TTC549 (cell line): ENCODE data around the gene TPP2.

ENCODE experiments used
- FAIRE-seq: peaks from 2 replicates; lab custom pipeline; 2012; peaks lifted over from hg19 to GRCh38; lab: Jason Lieb, UNC

The TPP2 gene

DNA sequence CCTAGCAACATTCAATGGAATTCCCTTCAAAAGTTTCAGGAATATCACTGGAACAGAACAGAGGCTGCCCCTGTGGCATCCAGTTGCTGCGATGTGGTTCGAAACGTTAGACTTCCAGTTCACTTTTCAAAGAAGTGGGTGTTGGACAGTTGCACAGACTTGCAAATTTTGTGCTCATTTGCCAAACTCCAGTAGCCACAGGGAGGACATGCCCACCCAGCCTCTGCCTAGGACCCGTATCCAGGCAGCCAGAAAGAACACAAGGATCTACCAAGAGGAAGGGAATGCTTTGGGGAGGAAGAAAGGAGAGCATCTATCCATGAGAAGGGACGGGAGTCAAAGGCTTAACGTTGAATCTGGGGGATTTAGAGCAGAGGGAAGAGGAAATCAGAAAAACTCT is 98.2 kb downstream of the TPP2 start, which contains the start of gene METTL21C:
METTL21C (minus strand) TSS at position 108 of the 400 bp plus-strand sequence. CDS start 546 bp downstream, outside the sequence.
- no peak for FAIRE-seq

DNA sequence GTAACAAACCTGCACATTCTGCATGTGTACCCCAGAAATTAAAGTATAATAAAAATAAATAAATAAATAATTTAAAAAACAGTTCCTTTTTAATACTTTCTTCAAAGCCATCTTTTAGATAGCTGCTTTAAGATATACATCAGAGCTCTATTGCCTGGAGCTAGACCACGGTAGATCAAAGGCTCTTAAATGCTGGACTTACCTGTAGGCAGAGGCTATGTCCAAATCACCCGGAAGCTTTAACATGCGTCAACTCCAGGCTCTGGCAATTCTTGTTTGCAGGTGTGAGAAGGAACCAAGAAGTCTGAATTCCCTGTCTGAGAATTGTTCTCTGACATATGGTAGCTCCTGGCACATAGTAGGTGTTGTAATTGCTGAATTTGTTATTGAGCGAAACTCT is 99.7 kb downstream of the TPP2 start:
- FAIRE-seq = no peak

DNA sequence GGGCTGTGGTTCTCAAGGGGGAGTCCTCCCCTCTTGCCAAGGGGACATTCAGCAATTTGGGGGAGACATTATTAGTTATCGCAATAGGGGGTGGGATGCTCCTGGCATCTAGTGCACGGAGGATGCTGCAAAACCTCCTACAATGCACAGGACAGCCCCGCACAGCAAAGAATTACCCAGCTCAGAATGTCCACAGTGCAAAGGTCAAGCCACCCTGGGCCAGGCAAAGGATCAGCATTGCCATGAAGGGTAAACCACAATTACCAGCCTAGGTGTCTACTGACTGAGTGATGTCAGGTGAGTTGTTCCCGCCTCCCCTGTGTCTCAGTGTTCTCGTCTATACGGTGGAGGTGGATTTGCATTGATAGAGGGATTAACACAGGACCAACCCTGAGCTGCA is 100.5 kb downstream of the TPP2 start:
- no peak for FAIRE-seq

DNA sequence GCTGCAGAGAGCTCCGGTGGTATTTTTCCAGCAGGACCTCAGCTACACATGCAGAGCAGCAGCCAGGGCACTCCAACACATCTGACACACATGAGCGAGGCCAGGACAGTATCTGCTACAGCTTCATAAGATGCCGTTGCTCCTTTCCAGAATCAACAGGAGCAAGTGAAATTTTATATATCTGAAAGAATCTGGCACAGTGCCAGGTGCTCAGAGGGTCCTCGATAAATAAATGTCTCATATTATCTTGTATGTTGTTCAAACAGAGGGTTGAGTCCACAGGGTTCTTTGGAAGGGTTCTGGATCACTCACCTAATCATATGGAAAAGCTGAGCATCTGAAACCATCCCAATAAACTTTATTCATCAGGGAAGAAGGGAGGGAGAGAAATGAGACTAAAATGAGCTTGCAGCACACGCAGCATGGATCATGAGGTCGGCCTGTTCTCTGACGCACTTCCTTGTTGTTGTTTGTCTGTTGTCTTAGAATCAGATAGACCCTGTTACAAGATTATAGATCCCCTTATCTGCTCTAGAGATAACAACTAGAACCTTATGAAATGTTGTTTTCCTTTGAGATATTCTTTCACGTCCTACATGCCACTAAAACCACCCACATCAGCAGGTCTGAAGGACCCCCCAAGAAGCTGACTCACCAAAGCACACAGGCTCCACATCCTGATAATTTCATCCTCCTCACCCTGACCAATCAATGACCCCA is 101.3 kb downstream of the TPP2 start:
- FAIRE-seq = no peak

DNA sequence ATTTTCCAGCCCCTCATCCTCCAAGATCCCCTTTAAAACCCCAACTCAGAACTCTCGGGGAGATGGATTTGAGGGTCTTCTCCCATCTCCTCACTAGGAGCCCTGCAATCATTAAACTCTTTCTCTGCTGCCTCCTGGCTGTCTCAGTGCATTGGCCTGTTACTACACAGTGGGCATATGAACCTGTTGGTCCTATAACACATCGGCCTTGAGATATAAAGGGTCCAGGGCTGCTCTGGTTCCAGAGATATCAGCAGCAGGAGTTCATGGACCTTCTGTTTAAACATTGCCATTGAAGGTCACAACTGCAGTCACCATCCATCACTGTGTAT is 101.8 kb downstream of the TPP2 start:
- no peak for FAIRE-seq

DNA sequence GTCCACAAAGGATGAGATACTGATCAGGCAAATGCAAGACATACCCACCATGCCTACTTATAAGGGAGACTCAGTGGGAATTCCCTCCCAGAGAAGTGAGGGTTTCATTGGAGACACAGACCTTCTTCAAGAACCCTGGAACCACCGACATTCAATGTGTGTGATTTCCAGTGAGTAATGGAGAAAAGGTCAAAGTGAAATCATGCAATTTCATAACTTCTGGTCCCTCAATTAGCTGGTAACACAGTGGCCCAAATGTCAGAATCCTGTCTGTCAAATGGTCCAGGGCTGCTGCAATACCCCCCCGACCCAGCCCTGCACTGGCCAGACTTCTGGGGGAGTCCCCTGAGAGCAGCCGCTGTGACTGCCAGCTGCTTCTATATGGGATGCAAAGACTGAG is 102.7 kb downstream of the TPP2 start:
- no peak for FAIRE-seq

DNA sequence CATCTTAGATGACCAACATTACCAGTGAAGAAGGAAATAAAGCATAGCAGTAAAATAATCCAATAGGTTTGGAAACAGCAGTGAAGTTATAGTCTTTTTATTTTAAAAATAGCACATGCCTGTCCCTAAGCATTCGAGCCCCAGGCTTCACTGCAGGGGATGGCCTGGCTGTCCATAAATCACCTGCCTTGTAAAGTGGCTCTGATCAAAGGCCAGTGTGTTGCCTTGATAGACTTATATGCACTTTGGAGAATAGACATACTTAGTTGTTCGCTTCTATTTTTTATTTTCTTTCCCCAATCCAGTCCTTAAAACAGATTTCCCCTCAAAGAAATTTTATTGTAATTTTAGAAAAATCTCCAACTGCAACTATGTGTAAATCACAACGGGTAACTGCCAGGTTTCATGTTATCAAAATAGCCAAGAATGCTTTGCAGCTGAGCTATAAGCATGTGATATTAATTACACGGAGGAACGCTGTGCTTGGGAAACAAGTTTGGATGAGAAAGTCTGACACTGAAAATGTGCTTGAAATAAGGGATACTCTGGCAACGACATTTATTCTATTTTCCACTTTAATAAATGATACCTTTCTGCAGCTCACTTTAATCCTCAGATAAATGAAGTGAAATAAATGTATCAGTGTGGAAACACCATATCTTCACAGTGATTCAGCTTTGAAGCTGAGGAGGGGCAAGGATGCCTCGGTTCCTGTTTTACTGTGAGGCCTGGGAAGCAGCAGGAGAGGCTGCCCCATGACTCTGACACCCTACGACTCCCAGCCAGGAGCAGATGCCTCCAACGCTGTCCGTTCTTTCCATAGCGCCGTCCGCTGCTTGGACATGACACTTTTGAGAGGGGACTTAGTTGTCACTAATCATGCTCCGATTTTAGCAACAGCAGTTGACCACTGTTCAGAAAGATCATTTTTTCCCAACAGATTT is 103.6 kb downstream of the TPP2 start:
- no peak for FAIRE-seq

DNA sequence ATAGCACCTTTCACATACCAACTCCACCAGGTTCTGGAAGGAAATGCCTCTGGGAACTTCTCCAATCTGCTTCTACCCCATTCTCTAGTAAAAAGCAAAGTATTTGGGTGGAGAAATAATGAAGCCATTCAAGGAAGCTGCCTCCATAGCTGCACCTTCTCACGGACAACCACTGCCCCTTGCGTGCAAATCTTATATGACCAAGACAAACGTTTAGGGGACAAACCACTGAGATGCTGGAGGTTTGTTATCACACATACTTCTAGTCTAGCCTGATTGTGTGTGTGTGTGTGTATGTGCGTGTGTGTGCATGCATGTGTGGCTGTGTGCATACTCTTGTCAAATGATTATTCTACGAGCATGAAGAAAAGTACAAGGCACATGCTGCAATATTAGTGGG is 104.5 kb downstream of the TPP2 start:
- FAIRE-seq = no peak

DNA sequence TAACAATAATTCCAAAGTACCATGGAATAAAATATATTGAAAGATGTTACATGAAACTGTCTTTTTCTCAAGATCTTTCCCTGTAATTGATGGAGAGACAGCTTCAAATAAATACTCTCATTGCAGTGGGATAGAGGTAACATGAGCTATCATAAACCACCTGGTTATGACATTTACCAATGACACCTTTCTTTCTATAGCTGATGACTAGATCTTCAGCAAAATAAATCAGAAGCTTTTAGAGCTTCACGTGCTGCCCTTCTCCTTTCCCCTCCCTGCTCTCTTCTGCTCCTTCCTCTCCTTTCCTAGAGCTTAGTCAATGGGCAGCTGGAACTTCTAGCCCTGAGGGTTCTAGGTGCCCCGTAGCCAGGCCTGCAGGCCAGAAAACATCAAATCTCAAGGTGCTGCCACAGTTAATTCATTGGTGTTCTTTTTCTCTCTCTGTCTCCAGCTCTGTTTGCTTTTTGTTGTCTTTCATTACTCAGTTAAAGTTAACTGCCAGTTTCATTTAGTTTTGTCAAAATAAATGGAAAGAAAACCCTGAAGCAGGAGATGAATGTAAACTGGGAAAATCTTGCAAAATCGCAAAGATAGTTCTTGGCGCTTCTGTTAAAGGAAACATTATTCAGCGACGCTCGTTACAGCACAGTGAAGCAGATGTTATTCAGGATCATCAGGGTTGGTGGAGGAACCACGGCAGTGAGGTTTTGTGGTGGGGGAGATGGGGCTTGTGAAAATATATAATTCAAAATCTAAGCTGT is 106.4 kb downstream of the TPP2 start:
- FAIRE-seq = no peak

DNA sequence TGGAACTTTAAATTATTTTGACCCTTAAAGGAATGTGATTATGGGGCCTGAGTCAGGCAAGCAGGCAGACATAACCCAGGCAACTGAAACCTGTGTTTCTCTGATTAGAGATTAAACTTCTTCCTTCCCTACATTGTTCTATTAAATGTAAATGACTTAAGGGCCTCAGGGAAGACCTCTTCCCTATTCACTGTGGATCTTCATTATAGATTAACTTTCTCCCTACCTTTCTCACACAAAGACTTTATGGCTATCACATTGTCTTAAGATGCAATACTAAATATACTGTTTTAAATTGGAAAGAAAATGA is 106.9 kb downstream of the TPP2 start:
- FAIRE-seq = no peak

DNA sequence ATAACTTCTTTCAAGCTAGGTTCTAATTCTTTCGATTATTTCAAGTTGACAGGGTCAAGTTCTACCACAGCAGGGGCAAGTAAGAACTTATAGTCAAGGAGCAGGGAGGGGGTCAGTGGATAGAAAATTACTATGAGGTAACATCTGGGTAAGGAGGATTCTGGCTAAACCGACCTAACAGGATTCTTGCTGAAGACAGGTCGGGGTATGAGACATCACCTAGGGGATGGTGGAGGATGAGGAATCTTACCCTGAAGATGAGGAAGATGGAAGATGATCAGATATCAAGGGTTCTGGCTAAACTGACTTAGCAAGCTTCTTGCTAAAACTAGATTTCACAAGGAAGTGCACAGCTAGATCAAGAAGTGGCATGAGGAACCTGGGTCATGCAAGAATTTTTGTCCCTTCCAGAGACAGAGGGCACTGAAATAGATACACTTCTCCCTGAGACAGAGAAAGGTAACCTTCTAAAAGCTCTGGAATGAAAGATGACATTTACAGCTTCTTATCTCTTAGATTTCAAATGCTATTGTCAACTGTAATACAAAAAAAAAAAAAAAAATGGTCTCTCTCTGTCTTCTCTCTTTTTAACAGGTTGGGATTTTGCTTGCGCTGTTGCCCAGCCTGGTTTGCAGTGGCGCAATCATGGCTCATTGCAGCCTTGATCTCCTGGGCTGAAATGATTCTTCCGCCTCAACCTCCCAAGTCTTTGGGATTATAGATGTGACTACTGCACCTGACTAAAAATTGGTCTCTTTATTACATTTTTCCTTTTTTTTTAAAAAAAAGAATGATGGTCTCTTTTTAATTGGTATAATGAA is 107.7 kb downstream of the TPP2 start:
- FAIRE-seq = no peak

DNA sequence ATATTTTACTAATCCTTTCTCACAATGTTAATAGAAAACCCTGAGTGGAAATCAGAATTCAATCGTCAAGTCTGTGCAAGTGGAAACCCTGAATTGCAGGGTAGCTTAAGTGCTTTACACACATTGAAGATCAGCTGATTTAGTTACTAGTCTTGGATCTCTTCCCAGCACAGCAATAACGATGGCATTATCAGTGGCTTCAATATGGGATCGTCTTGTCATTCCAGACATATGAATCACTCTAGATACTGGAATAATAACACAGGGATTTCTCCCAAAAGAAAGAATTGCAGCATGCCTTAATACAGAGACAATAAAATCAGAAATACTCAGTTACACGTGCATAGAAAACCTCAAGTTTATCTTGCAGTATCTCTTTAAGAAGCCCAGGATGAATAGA is 110.7 kb downstream of the TPP2 start:
- no peak for FAIRE-seq

DNA sequence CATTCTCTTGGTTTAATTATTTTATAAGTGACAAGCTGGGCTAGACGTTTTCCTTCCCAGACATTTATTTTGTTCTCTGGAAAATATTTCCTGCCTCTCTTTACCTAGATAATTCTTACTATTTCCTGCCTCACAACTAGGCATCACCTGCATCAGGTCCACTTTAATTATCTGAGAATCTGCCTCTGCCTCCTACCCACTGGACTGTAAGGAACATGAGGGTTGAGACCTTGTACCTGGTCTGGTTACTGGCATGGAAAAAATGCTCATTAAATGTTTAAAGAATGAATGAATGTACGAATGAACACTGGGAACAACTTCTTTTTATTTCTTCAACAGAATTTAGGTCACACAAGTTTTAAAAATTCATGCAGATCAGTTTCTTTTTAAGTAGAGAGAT is 111.4 kb downstream of the TPP2 start:
- FAIRE-seq = no peak

DNA sequence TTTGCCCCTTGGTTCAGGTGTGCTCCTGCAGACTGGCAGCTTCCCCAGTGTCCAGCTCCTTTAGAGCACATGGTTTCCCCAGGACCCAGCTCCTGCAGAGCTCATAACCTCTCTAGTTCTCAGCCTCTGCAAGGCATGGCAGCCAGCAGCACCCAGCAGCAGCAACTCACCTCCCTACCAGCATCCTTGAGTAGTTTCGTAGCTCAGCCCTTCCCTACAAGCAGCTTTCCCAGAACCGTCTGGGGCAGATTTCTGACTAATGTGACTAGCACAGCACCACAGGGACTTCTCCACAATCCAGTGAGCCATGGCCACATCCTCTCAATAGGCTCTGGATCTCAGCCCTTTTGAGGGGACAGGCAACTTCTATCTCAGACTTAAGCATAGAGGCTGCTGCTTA is 112.2 kb downstream of the TPP2 start:
- FAIRE-seq = no peak

DNA sequence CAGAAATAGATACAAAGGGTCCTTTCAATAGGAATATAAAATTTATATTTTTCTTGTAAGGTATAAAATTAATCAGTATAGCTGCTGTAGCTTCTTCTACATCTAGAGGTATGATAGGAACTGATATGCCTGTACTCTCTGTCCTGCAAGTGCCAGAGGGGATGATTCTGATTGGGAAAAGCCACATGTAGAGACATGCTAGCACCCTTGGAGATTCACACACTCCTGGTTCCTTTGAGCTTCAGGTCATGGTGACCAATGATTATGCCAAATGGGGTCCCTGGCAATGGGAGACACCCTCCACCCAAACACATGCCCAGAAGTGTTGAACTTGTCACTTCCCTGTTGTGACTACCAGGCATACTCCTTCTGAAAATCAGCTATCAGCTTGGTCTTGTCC is 112.8 kb downstream of the TPP2 start:
- FAIRE-seq = no peak

DNA sequence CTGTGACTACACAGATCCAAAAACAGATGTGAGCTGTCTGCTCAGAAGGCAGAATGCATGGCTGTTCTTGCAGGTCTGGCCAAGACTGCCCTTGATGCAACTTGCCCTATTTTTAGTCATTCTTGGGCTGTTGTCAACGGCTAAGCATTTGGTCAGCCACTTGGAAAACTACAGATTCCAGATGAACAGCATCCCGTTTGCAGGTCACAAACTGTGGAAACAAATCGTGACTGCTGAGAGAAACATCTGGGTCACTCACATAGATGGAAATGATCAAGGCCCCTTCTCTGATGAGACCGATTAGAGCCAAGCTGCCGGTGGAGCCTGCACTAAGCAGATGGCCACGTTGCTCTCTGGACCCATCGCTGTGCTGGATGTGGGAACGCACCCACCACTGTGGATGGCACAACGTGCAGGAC is 113.5 kb downstream of the TPP2 start:
- FAIRE-seq = no peak

DNA sequence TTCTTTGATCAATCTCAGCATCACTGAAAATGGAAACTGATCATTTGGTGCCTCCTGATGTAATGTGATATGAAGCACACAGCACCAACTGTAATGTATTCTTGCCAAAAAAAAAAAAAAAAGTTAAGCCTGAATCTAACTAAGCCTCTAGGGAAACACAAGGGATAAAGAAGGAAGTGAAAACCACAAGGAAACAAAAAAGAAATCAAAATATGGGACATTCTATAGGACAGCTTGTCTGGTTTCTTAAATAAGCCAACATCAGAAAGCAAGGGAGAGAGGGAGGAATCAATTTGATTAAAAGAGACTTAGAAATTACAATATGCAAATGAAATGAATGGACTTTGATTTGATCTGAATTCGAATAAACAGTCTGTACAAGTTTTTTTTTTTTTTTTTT is 118.7 kb downstream of the TPP2 start:
- no peak for FAIRE-seq

DNA sequence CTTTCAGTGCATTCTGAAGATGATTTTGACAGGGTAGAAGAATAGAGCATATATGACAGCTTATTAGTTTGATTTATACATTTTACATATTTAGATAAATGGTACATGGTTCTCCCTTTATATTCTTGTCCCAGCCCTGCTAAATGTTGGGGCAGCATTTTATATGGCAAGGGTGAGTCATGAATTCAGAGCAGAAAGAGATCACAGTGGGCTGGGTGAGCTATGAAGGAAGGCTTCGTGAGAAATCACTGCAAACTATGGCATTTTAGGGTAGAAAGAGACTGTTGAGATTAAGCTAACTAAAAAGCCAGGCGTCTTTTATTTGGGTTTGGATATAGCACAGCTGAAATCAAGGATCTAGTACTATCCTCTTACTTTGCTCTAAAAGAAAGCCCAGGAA is 122.0 kb downstream of the TPP2 start:
- no peak for FAIRE-seq

DNA sequence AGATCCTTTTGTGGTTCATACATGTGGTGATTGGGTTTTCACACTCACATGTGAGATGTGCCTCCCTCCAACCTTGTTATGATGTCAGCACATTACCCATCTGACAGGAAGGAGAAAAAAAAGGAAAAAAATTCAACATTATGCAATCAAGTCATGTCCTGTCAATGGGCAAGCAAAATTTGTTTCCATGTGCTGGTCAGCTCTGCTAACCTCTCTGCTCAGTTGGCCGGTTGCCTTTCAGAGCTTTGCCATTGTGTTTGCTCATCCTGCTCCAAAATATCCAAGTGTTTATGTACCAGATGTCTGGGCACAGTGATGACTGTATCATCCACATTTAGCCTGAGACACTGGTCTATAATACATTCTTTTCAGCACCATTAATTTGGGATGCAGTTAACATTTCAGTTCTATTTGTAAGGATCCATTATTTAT is 125.0 kb downstream of the TPP2 start:
- no peak for FAIRE-seq

DNA sequence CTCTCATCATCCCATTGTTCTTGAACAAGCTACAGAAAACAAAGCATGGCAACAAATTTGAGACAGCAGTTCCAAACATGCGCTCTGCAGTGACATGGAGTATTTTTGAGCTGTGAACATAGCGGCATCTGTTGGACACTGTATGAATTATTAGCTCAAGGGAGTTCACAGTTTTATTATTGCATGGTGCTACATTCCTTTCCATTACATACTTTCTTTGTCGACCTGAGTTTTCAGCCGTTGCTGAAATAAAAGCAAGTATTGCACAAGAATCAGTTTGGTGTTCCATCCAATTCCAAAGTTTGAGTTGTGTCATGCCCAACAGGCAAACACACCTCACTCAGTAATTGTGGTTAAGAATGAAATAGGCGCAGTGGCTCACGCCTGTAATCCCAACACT is 128.1 kb downstream of the TPP2 start:
- FAIRE-seq = no peak

DNA sequence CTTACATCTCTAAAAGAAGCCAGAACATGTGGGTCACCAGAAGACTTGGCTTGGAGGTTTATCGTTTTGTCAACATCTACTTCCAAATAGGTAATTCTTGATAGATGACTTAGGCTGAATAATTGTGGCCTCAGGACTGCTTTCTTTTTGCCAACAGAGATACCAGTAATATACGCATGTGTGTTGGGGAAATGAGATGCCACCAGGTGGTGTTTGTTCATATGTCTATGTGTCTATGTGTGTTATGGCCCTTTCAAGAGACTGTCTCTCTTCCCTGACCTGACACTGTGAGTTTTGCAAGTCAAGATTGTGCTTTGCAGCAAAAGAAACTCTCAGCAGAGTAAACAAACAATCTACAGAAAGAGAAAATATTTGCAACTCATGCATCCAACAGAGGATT is 129.6 kb downstream of the TPP2 start:
- FAIRE-seq = no peak
